ENCODE data around the gene DKK1. TPM values are rescaled to one million over a fixed set of nuclear protein-coding genes. Genes with fewer than 3 reads are reported as not detected.
A peak's percentile ranks its signal among the peaks of the same experiment; 100 is the strongest.

Gene DKK1
- total and polyA plus RNA-seq, 2 of the 13 experiments (the other 11 are each of a cell fraction or from before 2014, with no cell fraction given) = 123 to 262 TPM

GRCh38 chr10:52313933-52314821 is at the start of gene DKK1 (continued):
- no peak for TF ChIP-seq STAT6 (CRISPR knock-in tag; IDR thresholded peaks at IDR 0.05; ENCODE audit: borderline replicate concordance)
- TF ChIP-seq ZNF20 (CRISPR knock-in tag; IDR thresholded peaks at IDR 0.05) = no peak
- TF ChIP-seq, protein P1, sequence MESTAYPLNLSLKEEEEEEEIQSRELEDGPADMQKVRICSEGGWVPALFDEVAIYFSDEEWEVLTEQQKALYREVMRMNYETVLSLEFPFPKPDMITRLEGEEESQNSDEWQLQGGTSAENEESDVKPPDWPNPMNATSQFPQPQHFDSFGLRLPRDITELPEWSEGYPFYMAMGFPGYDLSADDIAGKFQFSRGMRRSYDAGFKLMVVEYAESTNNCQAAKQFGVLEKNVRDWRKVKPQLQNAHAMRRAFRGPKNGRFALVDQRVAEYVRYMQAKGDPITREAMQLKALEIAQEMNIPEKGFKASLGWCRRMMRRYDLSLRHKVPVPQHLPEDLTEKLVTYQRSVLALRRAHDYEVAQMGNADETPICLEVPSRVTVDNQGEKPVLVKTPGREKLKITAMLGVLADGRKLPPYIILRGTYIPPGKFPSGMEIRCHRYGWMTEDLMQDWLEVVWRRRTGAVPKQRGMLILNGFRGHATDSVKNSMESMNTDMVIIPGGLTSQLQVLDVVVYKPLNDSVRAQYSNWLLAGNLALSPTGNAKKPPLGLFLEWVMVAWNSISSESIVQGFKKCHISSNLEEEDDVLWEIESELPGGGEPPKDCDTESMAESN (CRISPR knock-in tag; conservative IDR thresholded peaks at IDR 0.05) = peak; percentile 42; the same call in 1 of the 2 replicates
- TF ChIP-seq PHF5A (CRISPR knock-in tag; IDR thresholded peaks at IDR 0.05; ENCODE audit: low read depth, unreplicated experiment) = no peak
- 0 out of 2 replicates have a peak, but pooled peaks have one; percentile 79 for TF ChIP-seq NPAS2 (CRISPR knock-in tag; IDR thresholded peaks at IDR 0.05; ENCODE audit: borderline replicate concordance)
- no peak for TF ChIP-seq RFX5 (IDR thresholded peaks at IDR 0.05; ENCODE audit: low read depth, low read length)
- TF ChIP-seq NFATC3 (CRISPR knock-in tag; IDR thresholded peaks at IDR 0.05) = no peak
- TF ChIP-seq ETV6 (CRISPR knock-in tag; conservative IDR thresholded peaks at IDR 0.05) = peak; percentile 63
- no peak for TF ChIP-seq JARID2 (CRISPR knock-in tag; IDR thresholded peaks at IDR 0.05; ENCODE audit: insufficient replicate concordance)
- no peak for TF ChIP-seq JUND (CRISPR knock-in tag; IDR thresholded peaks at IDR 0.05)
- TF ChIP-seq MAFK (conservative IDR thresholded peaks at IDR 0.05 in 1 of 2, IDR thresholded peaks at IDR 0.05 in 1 of 2; ENCODE audit: low read length in 2 of 2) = no peak
- TF ChIP-seq ZNF138 (CRISPR knock-in tag; IDR thresholded peaks at IDR 0.05; ENCODE audit: low read depth) = peak; percentile 64; the same call in 1 of the 2 replicates
- no peak for TF ChIP-seq IKZF1 (IDR thresholded peaks at IDR 0.05)
- no peak for TF ChIP-seq NFE2L1 (CRISPR knock-in tag; IDR thresholded peaks at IDR 0.05; ENCODE audit: borderline replicate concordance)
- no peak; the same call in 1 of the 2 replicates for TF ChIP-seq ELF4 (CRISPR knock-in tag; IDR thresholded peaks at IDR 0.05; ENCODE audit: borderline replicate concordance)
- TF ChIP-seq RFX1 (IDR thresholded peaks at IDR 0.05) = no peak
- TF ChIP-seq, protein P2, sequence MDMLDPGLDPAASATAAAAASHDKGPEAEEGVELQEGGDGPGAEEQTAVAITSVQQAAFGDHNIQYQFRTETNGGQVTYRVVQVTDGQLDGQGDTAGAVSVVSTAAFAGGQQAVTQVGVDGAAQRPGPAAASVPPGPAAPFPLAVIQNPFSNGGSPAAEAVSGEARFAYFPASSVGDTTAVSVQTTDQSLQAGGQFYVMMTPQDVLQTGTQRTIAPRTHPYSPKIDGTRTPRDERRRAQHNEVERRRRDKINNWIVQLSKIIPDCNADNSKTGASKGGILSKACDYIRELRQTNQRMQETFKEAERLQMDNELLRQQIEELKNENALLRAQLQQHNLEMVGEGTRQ (IDR thresholded peaks at IDR 0.05; ENCODE audit: low read depth, low read length) = no peak
- TF ChIP-seq, protein P2 (CRISPR knock-in tag; IDR thresholded peaks at IDR 0.05; ENCODE audit: borderline replicate concordance) = no peak; the same call in 1 of the 2 replicates
- TF ChIP-seq STAT5B (CRISPR knock-in tag; IDR thresholded peaks at IDR 0.05) = no peak
- TF ChIP-seq ZNF781 (CRISPR knock-in tag; IDR thresholded peaks at IDR 0.05; ENCODE audit: borderline replicate concordance, not compliant biosample characterization) = no peak
- TF ChIP-seq, protein P3, sequence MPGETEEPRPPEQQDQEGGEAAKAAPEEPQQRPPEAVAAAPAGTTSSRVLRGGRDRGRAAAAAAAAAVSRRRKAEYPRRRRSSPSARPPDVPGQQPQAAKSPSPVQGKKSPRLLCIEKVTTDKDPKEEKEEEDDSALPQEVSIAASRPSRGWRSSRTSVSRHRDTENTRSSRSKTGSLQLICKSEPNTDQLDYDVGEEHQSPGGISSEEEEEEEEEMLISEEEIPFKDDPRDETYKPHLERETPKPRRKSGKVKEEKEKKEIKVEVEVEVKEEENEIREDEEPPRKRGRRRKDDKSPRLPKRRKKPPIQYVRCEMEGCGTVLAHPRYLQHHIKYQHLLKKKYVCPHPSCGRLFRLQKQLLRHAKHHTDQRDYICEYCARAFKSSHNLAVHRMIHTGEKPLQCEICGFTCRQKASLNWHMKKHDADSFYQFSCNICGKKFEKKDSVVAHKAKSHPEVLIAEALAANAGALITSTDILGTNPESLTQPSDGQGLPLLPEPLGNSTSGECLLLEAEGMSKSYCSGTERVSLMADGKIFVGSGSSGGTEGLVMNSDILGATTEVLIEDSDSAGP (CRISPR knock-in tag; IDR thresholded peaks at IDR 0.05; ENCODE audit: borderline replicate concordance) = peak; percentile 87

Measured in HepG2 (cell line).